HEK293T (cell line): ENCODE results near the gene VRK1.

ENCODE experiments used
- BHLHE40 ChIP-seq: fragments of 450-650 bp; IDR thresholded peaks from 2 replicates; pipeline ENCODE4 v1.6.1; 2016; ENCODE audit warnings: mild to moderate bottlenecking, moderate library complexity, borderline replicate concordance
- FOXA1 ChIP-seq: fragments of 450-650 bp; IDR thresholded peaks from 2 replicates; pipeline ENCODE4 v1.6.1; 2016; ENCODE audit warnings: mild to moderate bottlenecking
- FOXM1 ChIP-seq: fragments of 450-650 bp; IDR thresholded peaks from 2 replicates; pipeline ENCODE4 v1.6.1; 2017; ENCODE audit warnings: mild to moderate bottlenecking, borderline replicate concordance
- SP1 ChIP-seq: fragments of 450-650 bp; IDR thresholded peaks from 2 replicates; pipeline ENCODE4 v1.6.1; 2017

GRCh38 chr14:96780500-96780899 is 16.7 kb upstream of the VRK1 start:
- TF ChIP-seq FOXM1 (no peak), SP1 (no peak), FOXA1 (no peak), BHLHE40 (no peak)
